Memory B cell (primary cell): ENCODE measurements around the gene PDXP.
"Not testable (repeated sequence)": the region's sequence is repeated elsewhere in the genome, so short reads cannot be mapped to it uniquely, and the experiment has no call there.

Experiments
- ATAC-seq: fragments of 150-1000 bp; cut with Tn5 transposase; 2 replicates; pipeline ENCODE4 v1.10.0; 2021; ENCODE audit warnings: low read depth, mild to moderate bottlenecking, moderate library complexity
- DNase-seq, 2 donors: peaks; one replicate each; pipeline ENCODE4 v3.0.0; 2022; ENCODE audit warnings: low spot score in 2 of 2
- H3K27ac Mint-ChIP-seq: one replicate; pipeline ENCODE4 v1.8.0; 2022; ENCODE audit warnings: mild to moderate bottlenecking, moderate library complexity, mixed read lengths
- H3K27me3 Mint-ChIP-seq: one replicate; pipeline ENCODE4 v1.8.0; 2022; ENCODE audit warnings: mixed read lengths
- H3K36me3 Mint-ChIP-seq: one replicate; pipeline ENCODE4 v1.8.0; 2022; ENCODE audit warnings: mild to moderate bottlenecking, mixed read lengths
- H3K4me1 Mint-ChIP-seq: one replicate; pipeline ENCODE4 v1.8.0; 2022; ENCODE audit warnings: mixed read lengths
- H3K4me3 Mint-ChIP-seq: one replicate; pipeline ENCODE4 v1.8.0; 2022; ENCODE audit warnings: mild to moderate bottlenecking, moderate library complexity, mixed read lengths
- H3K9me3 Mint-ChIP-seq: one replicate; pipeline ENCODE4 v1.8.0; 2022; ENCODE audit warnings: mixed read lengths

PDXP gene

GRCh38 chr22:37658133-37659065 lies at the start of gene PDXP:
PDXP (plus strand) TSS chr22:37658723; CDS start chr22:37658783, 60 bp downstream.
- peaks cover 40% of the 10 kb centered on the region for H3K4me1 Mint-ChIP-seq
- no peaks in the 10 kb centered on the region for H3K27me3 Mint-ChIP-seq
- DNase-seq, result peak; percentile 92 to 96
- ATAC-seq, result peak; percentile 83
- no peaks in the 10 kb centered on the region for H3K9me3 Mint-ChIP-seq
- peak within 1 kb of the TSS; percentile 92 for H3K4me3 Mint-ChIP-seq
- H3K27ac Mint-ChIP-seq, result peak within 1 kb of the TSS; percentile 94
- peaks cover 4% of the 10 kb centered on the region for H3K36me3 Mint-ChIP-seq

GRCh38 chr22:37609240-37610152 lies 49.0 kb upstream of the PDXP start:
- Mint-ChIP-seq H3K36me3 (peaks cover 2% of the 10 kb centered on the region), H3K27ac (peak overlapping the region; percentile 87), H3K4me3 (peak overlapping the region; percentile 86), H3K27me3 (peaks cover 4% of the 10 kb centered on the region), H3K9me3 (no peaks in the 10 kb centered on the region), H3K4me1 (peaks cover 15% of the 10 kb centered on the region)
- no peak for DNase-seq
- ATAC-seq, result no peak

GRCh38 chr22:37610153-37610475 lies 48.4 kb upstream of the PDXP start:
- not testable (repeated sequence) for H3K27me3 Mint-ChIP-seq, H3K9me3 Mint-ChIP-seq, ATAC-seq, DNase-seq, H3K36me3 Mint-ChIP-seq
- Mint-ChIP-seq H3K4me1 (peaks cover 15% of the 10 kb centered on the region), H3K27ac (peak overlapping the region; percentile 87), H3K4me3 (peak overlapping the region; percentile 86)

- Mint-ChIP-seq H3K27me3 (peaks cover under 1% of the 10 kb centered on the region), H3K27ac (peak overlapping the region; percentile 31), H3K4me1 (peaks cover 15% of the 10 kb centered on the region), H3K4me3 (peak overlapping the region; percentile 86), H3K36me3 (peaks cover 6% of the 10 kb centered on the region), H3K9me3 (no peaks in the 10 kb centered on the region)
- ATAC-seq (no peak), DNase-seq (no peak)
These were observed 47.9 kb upstream of the PDXP start for GRCh38 chr22:37610480-37611129.

GRCh38 chr22:37611207-37611606 lies 47.3 kb upstream of the PDXP start:
- Mint-ChIP-seq H3K27me3 (no peaks in the 10 kb centered on the region), H3K4me1 (peaks cover 18% of the 10 kb centered on the region), H3K9me3 (no peaks in the 10 kb centered on the region), H3K36me3 (peaks cover 6% of the 10 kb centered on the region), H3K4me3 (no peak overlapping the region), H3K27ac (no peak overlapping the region)
- DNase-seq (no peak), ATAC-seq (no peak)

- H3K4me3 Mint-ChIP-seq, result no peak overlapping the region
- no peak for DNase-seq
- no peaks in the 10 kb centered on the region for H3K9me3 Mint-ChIP-seq
- no peaks in the 10 kb centered on the region for H3K27me3 Mint-ChIP-seq
- ATAC-seq, result peak; percentile 59
- peaks cover 12% of the 10 kb centered on the region for H3K36me3 Mint-ChIP-seq
- H3K4me1 Mint-ChIP-seq, result peaks cover 27% of the 10 kb centered on the region
- peak overlapping the region; percentile 80 for H3K27ac Mint-ChIP-seq
These were observed 42.1 kb upstream of the PDXP start for GRCh38 chr22:37616201-37617083.

GRCh38 chr22:37617431-37617830 lies 41.1 kb upstream of the PDXP start:
- no peak for DNase-seq

GRCh38 chr22:37618072-37618656 lies 40.4 kb upstream of the PDXP start:
- Mint-ChIP-seq H3K36me3 (peaks cover 12% of the 10 kb centered on the region), H3K27me3 (no peaks in the 10 kb centered on the region), H3K27ac (peak overlapping the region; percentile 87), H3K9me3 (no peaks in the 10 kb centered on the region), H3K4me3 (peak overlapping the region; percentile 67), H3K4me1 (peaks cover 28% of the 10 kb centered on the region)
- DNase-seq, result peak; percentile 55 to 68
- ATAC-seq, result peak; percentile 86

More at GRCh38 chr22:37617431-37617830, 41.1 kb upstream of the PDXP start:
- H3K4me1 Mint-ChIP-seq, result peaks cover 28% of the 10 kb centered on the region
- H3K27ac Mint-ChIP-seq, result peak overlapping the region; percentile 87
- no peaks in the 10 kb centered on the region for H3K9me3 Mint-ChIP-seq
- peaks cover 12% of the 10 kb centered on the region for H3K36me3 Mint-ChIP-seq
- ATAC-seq, result no peak
- no peak overlapping the region for H3K4me3 Mint-ChIP-seq
- no peaks in the 10 kb centered on the region for H3K27me3 Mint-ChIP-seq

- no peaks in the 10 kb centered on the region for H3K27me3 Mint-ChIP-seq
- peak overlapping the region; percentile 87 for H3K27ac Mint-ChIP-seq
- no peaks in the 10 kb centered on the region for H3K9me3 Mint-ChIP-seq
- peaks cover 11% of the 10 kb centered on the region for H3K36me3 Mint-ChIP-seq
- H3K4me1 Mint-ChIP-seq, result peaks cover 29% of the 10 kb centered on the region
- peak overlapping the region; percentile 67 for H3K4me3 Mint-ChIP-seq
- ATAC-seq, result no peak
- no peak for DNase-seq
These were observed 39.8 kb upstream of the PDXP start for GRCh38 chr22:37618674-37619073.

GRCh38 chr22:37619991-37620390 lies 38.5 kb upstream of the PDXP start:
- H3K27ac Mint-ChIP-seq, result peak overlapping the region; percentile 87
- ATAC-seq (no peak), DNase-seq (no peak)
- H3K4me1 Mint-ChIP-seq, result peaks cover 36% of the 10 kb centered on the region
- no peaks in the 10 kb centered on the region for H3K9me3 Mint-ChIP-seq
- no peaks in the 10 kb centered on the region for H3K27me3 Mint-ChIP-seq
- H3K4me3 Mint-ChIP-seq, result no peak overlapping the region
- peaks cover 11% of the 10 kb centered on the region for H3K36me3 Mint-ChIP-seq

- peaks cover 15% of the 10 kb centered on the region for H3K36me3 Mint-ChIP-seq
- H3K4me3 Mint-ChIP-seq, result peak overlapping the region; percentile 14
- no peaks in the 10 kb centered on the region for H3K27me3 Mint-ChIP-seq
- ATAC-seq (no peak), DNase-seq (no peak)
- peaks cover 39% of the 10 kb centered on the region for H3K4me1 Mint-ChIP-seq
- no peaks in the 10 kb centered on the region for H3K9me3 Mint-ChIP-seq
- no peak overlapping the region for H3K27ac Mint-ChIP-seq
These were observed 37.1 kb upstream of the PDXP start for GRCh38 chr22:37621352-37621860.

- H3K36me3 Mint-ChIP-seq, result peaks cover 15% of the 10 kb centered on the region
- DNase-seq, result peak; percentile 79 to 80
- peak overlapping the region; percentile 72 for H3K4me3 Mint-ChIP-seq
- ATAC-seq, result peak; percentile 68
- H3K27me3 Mint-ChIP-seq, result no peaks in the 10 kb centered on the region
- peaks cover 51% of the 10 kb centered on the region for H3K4me1 Mint-ChIP-seq
- peak overlapping the region; percentile 88 for H3K27ac Mint-ChIP-seq
- no peaks in the 10 kb centered on the region for H3K9me3 Mint-ChIP-seq
These were observed 35.2 kb upstream of the PDXP start for GRCh38 chr22:37623075-37624016.
